Muscle of leg (tissue), 11 donors: ENCODE data around the gene PTTG1IP. TPM values are rescaled to one million over a fixed set of nuclear protein-coding genes. Genes with fewer than 3 reads are reported as not detected.
"Not testable (repeated sequence)": the region's sequence is repeated elsewhere in the genome, so short reads cannot be mapped to it uniquely, and the experiment has no call there.

Experiments
- DNase-seq: peaks from one replicate; pipeline ENCODE4 v3.0.0; 2013
- H3K27ac ChIP-seq: one replicate; pipeline ENCODE4 v1.5.1; 2013; ENCODE audit warnings: mild to moderate bottlenecking, low read length, control low read depth
- H3K27me3 ChIP-seq: one replicate; pipeline ENCODE4 v1.6.1; 2013; ENCODE audit warnings: low read length; ENCODE audit not compliant: control insufficient read depth, insufficient read depth
- H3K36me3 ChIP-seq: one replicate; pipeline ENCODE4 v1.6.1; 2013; ENCODE audit warnings: low read length; ENCODE audit not compliant: control insufficient read depth, insufficient read depth
- H3K4me1 ChIP-seq: one replicate; pipeline ENCODE4 v1.6.1; 2013; ENCODE audit warnings: low read length; ENCODE audit not compliant: control insufficient read depth, insufficient read depth
- H3K4me3 ChIP-seq: one replicate; pipeline ENCODE4 v1.5.1; 2013; ENCODE audit warnings: low read length, control low read depth
- H3K9me3 ChIP-seq: replicated peaks from 2 replicates; pipeline ENCODE4 v1.6.1; 2013; ENCODE audit warnings: low read depth, low read length; ENCODE audit not compliant: control insufficient read depth
- WGBS: methylation state at CpG from one replicate; pipeline ENCODE4 v1.1.5; 2013; ENCODE audit warnings: missing lambda C conversion rate; ENCODE audit not compliant: insufficient coverage; 5-methylcytosine and 5-hydroxymethylcytosine counted together
- polyA plus RNA-seq, 8 donors: library from polyadenylated mRNA; unstranded; fragments of 120-200 nt; gene quantifications; one replicate each; pipeline versions ENCODE4 v1.2.1 to v1.2.3, GENCODE V29; 2013; ENCODE audit warnings: inconsistent platforms in 1 of 8, low replicate concordance in 1 of 8; ENCODE audit not compliant: insufficient read length in 8 of 8, insufficient read depth in 1 of 8
- total RNA-seq: library from RNA; stranded (reverse); fragments of 120-200 nt; gene quantifications from one replicate; pipeline ENCODE4 v1.2.4, GENCODE V29; 2013

PTTG1IP gene
- total and polyA plus RNA-seq, 9 donors: 126 to 149 (median 136) TPM

DNA sequence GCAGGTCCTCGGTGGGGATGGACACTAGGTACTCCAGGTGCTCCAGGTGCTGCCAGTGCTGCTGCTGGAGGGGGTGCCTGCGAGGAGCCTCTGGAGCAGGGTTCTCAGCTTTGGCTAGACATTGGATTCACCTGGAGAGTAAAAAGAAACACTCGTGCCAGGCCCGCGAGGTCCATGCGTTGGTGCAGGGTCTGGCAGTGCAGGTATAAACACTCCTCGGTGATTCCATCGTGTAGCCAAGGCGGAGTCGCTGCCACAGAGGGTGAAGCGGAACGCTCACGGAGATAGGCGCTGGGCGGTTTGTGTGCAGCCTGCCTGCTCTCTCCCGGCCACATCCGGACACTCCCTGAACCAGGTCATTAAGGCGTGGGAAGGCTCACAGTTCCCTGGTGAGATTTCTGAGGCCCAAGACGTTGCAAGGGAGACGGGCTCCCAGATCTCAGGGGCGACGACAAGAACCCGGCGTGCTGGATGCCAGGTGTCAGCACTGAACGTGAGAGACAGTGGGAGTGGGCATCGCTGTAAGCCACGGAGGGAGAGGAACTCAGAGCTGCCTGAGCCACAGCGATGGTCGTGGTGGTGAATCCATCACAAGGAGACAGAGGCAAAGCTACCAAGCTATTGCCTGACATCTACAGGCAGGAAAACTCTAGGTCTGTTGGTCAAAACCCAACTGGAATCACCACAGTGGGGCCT, 38.4 kb downstream of the PTTG1IP start:
- H3K36me3 ChIP-seq: no peaks in the 10 kb centered on the region
- no peak overlapping the region for H3K27ac ChIP-seq
- H3K9me3 ChIP-seq: no peaks in the 10 kb centered on the region
- 84% methylated on average over 29 of the region's 29 CpGs for WGBS
- H3K4me3 ChIP-seq: no peak overlapping the region
- H3K4me1 ChIP-seq: peaks cover 25% of the 10 kb centered on the region
- no peak for DNase-seq
- no peaks in the 10 kb centered on the region for H3K27me3 ChIP-seq

DNA sequence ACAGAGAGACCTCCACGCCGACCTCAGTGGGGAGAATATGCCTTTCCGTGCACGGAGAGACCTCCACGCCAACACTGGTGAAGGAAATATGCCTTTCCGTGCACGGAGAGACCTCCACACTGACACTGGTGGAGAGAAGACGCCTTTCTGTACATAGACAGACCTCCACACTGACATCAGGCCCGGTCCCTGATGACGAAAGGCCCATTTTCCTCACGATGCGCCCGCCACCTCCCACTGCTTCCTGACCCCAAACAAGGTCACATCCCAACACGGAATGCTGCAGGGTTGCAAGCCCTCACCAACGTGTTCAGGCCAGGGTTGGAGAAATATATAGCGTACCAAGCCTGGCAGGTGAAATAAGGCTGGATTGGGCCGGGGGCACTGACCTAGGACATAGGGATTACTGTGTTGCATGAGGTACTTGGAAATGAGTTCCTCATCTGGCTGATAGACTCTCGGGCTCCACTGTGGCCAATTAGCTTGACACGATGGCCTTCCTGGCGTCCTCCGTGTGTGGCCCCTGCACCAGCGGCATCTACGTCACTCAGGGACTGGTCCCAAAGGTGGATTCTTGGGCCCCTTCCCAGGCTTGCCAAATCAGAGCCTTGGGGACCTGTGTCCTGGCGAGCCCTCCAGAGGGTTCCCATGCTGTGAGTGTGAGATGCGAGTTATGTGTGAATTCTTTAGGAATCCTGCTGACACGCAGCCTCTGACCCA, 39.1 kb downstream of the PTTG1IP start:
- WGBS: 73% methylated on average over 24 of the region's 26 CpGs
- Histone ChIP-seq H3K4me1 (peaks cover 25% of the 10 kb centered on the region), H3K36me3 (no peaks in the 10 kb centered on the region), H3K9me3 (no peaks in the 10 kb centered on the region), H3K27ac (no peak overlapping the region), H3K27me3 (no peaks in the 10 kb centered on the region), H3K4me3 (no peak overlapping the region)
- DNase-seq: no peak

DNA sequence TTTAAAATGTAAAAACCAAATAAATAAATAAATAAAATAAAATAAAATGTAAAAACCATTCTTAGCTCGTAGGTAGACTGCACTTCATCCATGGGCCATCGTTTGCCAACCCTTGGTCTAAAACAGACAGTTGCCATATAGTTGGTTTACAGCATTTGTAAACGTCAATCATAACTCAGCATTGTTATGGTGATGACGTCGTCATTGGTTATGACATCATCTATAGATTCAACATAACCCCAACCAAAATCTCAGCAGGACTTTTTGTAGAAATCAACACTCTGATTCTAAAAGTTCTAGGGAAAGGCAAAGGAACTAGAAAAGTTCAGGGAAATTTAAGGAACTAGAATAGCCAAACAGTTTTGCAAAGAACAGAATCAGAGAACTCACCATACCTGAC, 39.8 kb downstream of the PTTG1IP start:
- Histone ChIP-seq H3K4me3 (no peak overlapping the region), H3K4me1 (peaks cover 25% of the 10 kb centered on the region), H3K27ac (no peak overlapping the region), H3K9me3 (peaks cover 3% of the 10 kb centered on the region), H3K36me3 (no peaks in the 10 kb centered on the region), H3K27me3 (no peaks in the 10 kb centered on the region)
- no CpG with 5 or more reads among the region's 5 CpGs for WGBS
- DNase-seq: no peak

DNA sequence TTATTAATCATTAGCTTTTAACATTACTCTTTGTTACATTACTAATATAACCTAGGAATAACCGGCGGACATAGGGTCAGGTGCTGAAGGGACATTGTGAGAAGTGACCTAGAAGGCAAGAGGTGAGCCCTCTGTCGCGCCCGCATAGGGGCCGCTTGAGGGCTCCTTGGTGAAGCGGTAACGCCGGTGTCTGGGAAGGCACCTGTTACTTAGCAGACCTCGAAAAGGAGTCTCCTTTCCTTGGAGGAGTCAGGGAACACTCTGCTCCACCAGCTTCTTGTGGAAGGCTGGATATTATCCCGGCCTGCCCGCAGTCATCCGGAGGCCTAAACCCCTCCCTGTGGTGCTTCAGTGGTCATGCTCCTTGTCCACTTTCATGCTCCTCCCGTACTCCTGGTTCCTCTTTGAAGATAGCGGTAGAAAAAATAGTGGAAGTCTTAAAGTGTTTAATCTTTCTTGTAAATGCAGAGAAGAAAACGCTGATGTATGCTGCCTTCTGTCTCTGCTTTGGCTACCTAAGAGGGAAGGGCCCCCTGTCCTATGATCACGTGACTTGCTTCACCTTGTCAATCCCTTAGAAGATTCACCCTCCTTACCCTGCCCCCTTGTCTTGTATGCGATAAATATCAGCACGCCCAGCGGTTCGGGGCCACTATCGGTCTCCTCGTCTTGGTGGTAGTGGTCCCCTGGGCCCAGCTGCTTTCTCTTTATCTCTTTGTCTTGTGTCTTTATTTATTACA, 40.8 kb downstream of the PTTG1IP start:
- not testable (repeated sequence) for H3K36me3 ChIP-seq, H3K4me3 ChIP-seq, DNase-seq, H3K27me3 ChIP-seq, H3K27ac ChIP-seq
- H3K4me1 ChIP-seq: peaks cover 17% of the 10 kb centered on the region
- 94% methylated on average over 11 of the region's 23 CpGs for WGBS
- H3K9me3 ChIP-seq: peaks cover 11% of the 10 kb centered on the region

DNA sequence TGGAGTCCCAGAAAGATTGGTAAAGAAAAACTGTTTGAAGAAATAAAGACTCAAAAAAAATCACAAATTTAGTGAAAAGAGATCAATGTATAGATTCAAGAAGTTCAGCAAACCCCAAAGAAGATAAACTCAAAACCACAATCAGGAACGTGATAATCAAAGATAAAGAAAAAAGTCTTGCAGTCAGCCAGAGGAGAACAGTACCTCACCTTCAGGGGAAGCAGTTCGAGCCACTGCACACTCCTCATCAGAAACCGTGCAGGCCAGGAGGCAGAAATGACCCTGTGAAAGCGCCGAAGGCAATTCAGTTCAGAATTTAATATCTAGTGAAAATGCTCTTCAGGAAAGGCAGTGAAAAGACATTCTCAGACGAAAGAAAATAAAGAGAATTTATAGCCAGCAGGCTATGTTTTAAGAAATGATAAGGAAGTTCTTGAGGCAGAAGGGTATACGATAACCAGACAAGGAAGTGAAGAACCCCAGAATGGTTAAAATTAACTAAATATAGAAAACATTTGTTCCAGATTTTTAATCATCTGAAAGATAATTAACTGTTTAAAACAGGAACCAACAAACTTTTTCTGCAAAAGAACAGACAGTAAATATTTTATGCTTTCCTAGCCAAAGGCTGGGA, 42.1 kb downstream of the PTTG1IP start:
- WGBS: no CpG with 5 or more reads among the region's 7 CpGs
- no peak for DNase-seq
- H3K4me3 ChIP-seq: no peak overlapping the region
- H3K27me3 ChIP-seq: peaks cover 4% of the 10 kb centered on the region
- H3K4me1 ChIP-seq: peaks cover 3% of the 10 kb centered on the region
- H3K9me3 ChIP-seq: peaks cover 16% of the 10 kb centered on the region
- no peak overlapping the region for H3K27ac ChIP-seq
- H3K36me3 ChIP-seq: no peaks in the 10 kb centered on the region

DNA sequence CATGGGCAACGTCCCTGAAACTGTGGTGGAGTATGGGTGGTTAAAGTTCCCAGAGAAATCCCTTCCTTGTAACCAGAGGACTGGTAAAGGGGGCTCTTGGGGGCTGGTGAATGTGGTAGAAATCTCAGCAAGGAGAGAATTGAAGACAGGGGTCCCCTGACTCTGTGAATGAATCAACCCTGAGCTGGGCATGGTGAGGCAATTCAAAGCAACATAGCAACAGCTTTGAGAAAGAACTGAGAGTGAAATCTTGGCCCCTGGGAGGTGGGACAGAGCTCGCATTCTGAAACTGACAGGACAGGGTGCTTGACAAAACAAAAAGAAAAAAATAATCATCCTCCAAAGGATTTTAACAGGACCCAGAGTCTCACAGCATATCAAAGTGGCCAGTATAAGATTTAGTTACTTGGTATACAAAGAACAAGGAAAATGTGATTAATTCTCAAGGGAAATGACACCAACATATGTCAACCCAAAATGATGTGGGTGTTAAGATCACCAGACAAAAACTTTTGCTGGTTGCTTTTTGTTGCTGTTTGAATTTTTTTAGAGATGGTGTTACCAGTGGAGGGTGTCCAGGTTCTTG, 43.9 kb downstream of the PTTG1IP start:
- Histone ChIP-seq H3K27ac (no peak overlapping the region), H3K4me1 (no peaks in the 10 kb centered on the region), H3K4me3 (no peak overlapping the region), H3K36me3 (no peaks in the 10 kb centered on the region), H3K9me3 (peaks cover 16% of the 10 kb centered on the region), H3K27me3 (peaks cover 4% of the 10 kb centered on the region)
- DNase-seq: no peak
- WGBS: no CpG with 5 or more reads among the region's 2 CpGs

DNA sequence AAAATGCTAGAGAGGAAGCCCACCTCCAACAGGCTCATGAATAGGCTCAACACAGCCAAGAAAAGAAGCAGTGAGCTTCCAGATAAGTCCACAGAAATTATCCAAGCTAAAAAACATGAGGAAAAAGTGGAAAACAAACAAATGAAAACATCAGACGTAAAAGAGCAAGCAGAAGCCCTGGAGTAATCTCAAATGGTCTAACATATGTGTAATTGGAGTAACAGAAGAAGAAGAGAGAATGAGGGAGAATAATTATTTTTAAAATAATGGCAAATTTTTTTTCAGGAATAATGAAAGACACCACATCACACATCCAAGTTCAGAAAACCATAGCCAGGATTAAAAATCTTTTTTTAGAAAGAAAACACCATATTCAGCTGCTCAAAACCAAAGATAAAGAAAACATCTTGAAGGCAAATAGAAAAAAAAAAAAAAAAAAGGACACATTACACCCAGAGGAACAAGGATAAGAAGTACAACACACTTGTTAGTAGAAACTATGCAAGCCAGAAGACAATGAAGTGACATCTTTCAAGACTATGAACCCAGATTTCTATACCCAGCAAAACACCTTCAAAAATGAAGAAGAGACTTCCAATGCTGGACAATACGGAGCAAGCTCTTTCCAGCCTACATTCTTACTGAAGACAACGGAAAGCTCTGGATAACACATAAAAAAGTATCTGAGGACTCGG, 45.0 kb downstream of the PTTG1IP start:
- H3K4me1 ChIP-seq: no peaks in the 10 kb centered on the region
- WGBS: no CpG with 5 or more reads among the region's 4 CpGs
- no peaks in the 10 kb centered on the region for H3K36me3 ChIP-seq
- DNase-seq: no peak
- peaks cover 20% of the 10 kb centered on the region for H3K9me3 ChIP-seq
- no peak overlapping the region for H3K4me3 ChIP-seq
- H3K27me3 ChIP-seq: peaks cover 4% of the 10 kb centered on the region
- H3K27ac ChIP-seq: no peak overlapping the region

DNA sequence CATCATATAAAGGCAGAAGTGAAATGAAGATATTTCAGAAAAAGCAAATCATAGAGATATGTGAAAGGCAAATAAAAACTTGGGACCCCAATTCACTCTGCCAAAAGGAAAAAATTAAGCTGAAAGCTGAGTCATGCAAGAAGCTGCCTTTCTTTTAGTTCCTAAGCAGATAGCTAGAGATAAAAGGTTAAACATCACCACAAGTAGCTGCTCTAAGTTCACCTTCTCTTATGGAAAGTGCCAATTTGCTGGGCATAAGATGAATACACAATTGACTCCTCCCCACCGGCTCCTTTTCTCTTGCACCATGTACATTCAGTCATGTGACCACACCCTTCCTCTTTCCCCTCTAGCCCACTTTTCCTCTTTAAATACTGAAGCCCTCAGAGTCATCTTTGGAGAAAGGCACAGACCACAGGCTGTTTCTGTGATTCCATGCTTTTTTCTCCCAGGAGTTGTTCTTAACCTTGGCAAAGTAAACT, 50.3 kb downstream of the PTTG1IP start:
- no peak for DNase-seq
- no CpG with 5 or more reads among the region's 1 CpG for WGBS
- H3K4me1 ChIP-seq: no peaks in the 10 kb centered on the region
- peaks cover 46% of the 10 kb centered on the region for H3K9me3 ChIP-seq
- H3K27me3 ChIP-seq: peaks cover 5% of the 10 kb centered on the region
- no peaks in the 10 kb centered on the region for H3K36me3 ChIP-seq
- H3K4me3 ChIP-seq: no peak overlapping the region
- H3K27ac ChIP-seq: no peak overlapping the region

DNA sequence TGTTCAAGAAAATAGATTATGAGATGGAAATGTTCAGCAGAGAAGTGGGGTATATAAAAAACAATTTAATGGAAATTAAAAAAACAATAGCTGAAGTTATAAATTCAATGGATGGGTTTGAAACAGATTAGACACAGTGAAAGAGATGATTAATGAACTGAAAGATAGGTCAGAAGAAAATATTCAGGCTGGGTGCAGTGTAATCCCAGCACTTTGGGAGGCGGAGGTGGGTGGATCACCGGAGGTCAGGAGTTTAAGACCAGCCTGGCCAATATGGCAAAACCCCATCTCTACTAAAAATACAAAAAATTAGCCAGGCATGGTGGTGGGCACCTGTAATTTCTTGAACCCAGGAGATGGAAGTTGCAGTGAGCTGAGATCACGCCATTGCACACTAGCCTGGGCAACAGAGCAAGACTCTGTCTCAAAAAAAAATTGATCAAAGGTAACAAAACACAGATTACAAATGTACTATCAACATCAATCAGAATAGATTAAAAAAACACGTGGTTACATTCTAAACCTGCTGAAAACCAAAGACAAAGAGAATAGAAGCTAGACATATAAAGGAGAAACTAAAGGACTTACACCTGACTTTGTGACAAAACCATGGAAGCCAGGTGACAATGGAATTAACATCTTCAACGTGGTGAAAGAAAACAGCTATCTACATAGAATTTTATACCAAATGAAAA, 50.9 kb downstream of the PTTG1IP start:
- Histone ChIP-seq H3K9me3 (peaks cover 40% of the 10 kb centered on the region), H3K27ac (no peak overlapping the region), H3K4me3 (no peak overlapping the region), H3K36me3 (no peaks in the 10 kb centered on the region), H3K4me1 (no peaks in the 10 kb centered on the region), H3K27me3 (peaks cover 5% of the 10 kb centered on the region)
- DNase-seq: no peak
- no CpG with 5 or more reads among the region's 5 CpGs for WGBS
